GM23338 (cell line): Measurements from ENCODE around the gene ZDBF2.
"Not testable (repeated sequence)": the region's sequence is repeated elsewhere in the genome, so short reads cannot be mapped to it uniquely, and the experiment has no call there.

Experiments
- EZH2 ChIP-seq: fragments of 200-600 bp; sonication (generic); IDR thresholded peaks from one replicate; pipeline ENCODE4 v1.8.0; 2017; ENCODE audit warnings: antibody characterized with exemption, mild to moderate bottlenecking, low read depth; ENCODE audit not compliant: unreplicated experiment
- POLR2AphosphoS5 ChIP-seq: IDR thresholded peaks from 2 replicates; pipeline ENCODE4 v1.6.1; 2016; ENCODE audit warnings: antibody characterized with exemption, low read depth
- REST ChIP-seq: IDR thresholded peaks from one replicate; pipeline ENCODE4 v1.6.1; 2018; ENCODE audit warnings: antibody characterized with exemption; ENCODE audit not compliant: unreplicated experiment

- not testable (repeated sequence) for TF ChIP-seq EZH2, POLR2AphosphoS5, REST
Observed at GRCh38 chr2:206228636-206229035, 45.8 kb upstream of the ZDBF2 start.
